Prostate gland (tissue), 2 donors: Measurements from ENCODE around the gene RBM22.

Experiments used
- POLR2A ChIP-seq: fragments of 450-650 bp; IDR thresholded peaks from one replicate; pipeline ENCODE4 v1.6.1; 2016; ENCODE audit warnings: antibody characterized with exemption, mild to moderate bottlenecking
- POLR2AphosphoS5 ChIP-seq: sonication (generic); formaldehyde crosslinking; IDR thresholded peaks from one replicate; pipeline ENCODE4 v1.6.1; 2017; ENCODE audit warnings: antibody characterized with exemption
- TF ChIP-seq, protein P1 (sequence below), 4 experiments: fragments of 200-600 bp in 2 of 4; fragments of 450-650 bp in 2 of 4; sonication (generic) in 2 of 4; IDR thresholded peaks; 1 replicate in 3 of 4; 2 replicates in 1 of 4; pipeline ENCODE4 v1.5.1; 2016 to 2019; ENCODE audit warnings: antibody characterized with exemption in 4 of 4, mild to moderate bottlenecking in 2 of 4, moderate library complexity in 2 of 4

GRCh38 chr5:150651382-150651781, 49.5 kb downstream of the RBM22 start:
- TF ChIP-seq, protein P1, sequence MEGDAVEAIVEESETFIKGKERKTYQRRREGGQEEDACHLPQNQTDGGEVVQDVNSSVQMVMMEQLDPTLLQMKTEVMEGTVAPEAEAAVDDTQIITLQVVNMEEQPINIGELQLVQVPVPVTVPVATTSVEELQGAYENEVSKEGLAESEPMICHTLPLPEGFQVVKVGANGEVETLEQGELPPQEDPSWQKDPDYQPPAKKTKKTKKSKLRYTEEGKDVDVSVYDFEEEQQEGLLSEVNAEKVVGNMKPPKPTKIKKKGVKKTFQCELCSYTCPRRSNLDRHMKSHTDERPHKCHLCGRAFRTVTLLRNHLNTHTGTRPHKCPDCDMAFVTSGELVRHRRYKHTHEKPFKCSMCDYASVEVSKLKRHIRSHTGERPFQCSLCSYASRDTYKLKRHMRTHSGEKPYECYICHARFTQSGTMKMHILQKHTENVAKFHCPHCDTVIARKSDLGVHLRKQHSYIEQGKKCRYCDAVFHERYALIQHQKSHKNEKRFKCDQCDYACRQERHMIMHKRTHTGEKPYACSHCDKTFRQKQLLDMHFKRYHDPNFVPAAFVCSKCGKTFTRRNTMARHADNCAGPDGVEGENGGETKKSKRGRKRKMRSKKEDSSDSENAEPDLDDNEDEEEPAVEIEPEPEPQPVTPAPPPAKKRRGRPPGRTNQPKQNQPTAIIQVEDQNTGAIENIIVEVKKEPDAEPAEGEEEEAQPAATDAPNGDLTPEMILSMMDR (IDR thresholded peaks at IDR 0.05): no peak
- TF ChIP-seq POLR2A (no peak), POLR2AphosphoS5 (no peak)
